Esophagus squamous epithelium (tissue), 4 donors: ENCODE results near the gene USP11.

Source experiments
- POLR2A ChIP-seq, 4 donors: fragments of 450-650 bp; IDR thresholded peaks; one replicate each; pipeline ENCODE4 v1.6.1; 2017; ENCODE audit warnings: antibody characterized with exemption in 4 of 4, mild to moderate bottlenecking in 4 of 4, moderate library complexity in 3 of 4
- TF ChIP-seq, protein P1 (sequence below), 6 experiments: fragments of 450-650 bp in 4 of 6; fragments of 200-600 bp in 2 of 6; sonication (generic) in 2 of 6; IDR thresholded peaks; one replicate each; pipeline ENCODE4 v1.5.1; 2016 to 2019; ENCODE audit warnings: antibody characterized with exemption in 6 of 6, mild to moderate bottlenecking in 4 of 6, moderate library complexity in 4 of 6

GRCh38 chrX:47209508-47210238 lies 23.1 kb upstream of the USP11 start:
- TF ChIP-seq, protein P1, sequence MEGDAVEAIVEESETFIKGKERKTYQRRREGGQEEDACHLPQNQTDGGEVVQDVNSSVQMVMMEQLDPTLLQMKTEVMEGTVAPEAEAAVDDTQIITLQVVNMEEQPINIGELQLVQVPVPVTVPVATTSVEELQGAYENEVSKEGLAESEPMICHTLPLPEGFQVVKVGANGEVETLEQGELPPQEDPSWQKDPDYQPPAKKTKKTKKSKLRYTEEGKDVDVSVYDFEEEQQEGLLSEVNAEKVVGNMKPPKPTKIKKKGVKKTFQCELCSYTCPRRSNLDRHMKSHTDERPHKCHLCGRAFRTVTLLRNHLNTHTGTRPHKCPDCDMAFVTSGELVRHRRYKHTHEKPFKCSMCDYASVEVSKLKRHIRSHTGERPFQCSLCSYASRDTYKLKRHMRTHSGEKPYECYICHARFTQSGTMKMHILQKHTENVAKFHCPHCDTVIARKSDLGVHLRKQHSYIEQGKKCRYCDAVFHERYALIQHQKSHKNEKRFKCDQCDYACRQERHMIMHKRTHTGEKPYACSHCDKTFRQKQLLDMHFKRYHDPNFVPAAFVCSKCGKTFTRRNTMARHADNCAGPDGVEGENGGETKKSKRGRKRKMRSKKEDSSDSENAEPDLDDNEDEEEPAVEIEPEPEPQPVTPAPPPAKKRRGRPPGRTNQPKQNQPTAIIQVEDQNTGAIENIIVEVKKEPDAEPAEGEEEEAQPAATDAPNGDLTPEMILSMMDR (IDR thresholded peaks at IDR 0.05) = no peak
- no peak for TF ChIP-seq POLR2A (IDR thresholded peaks at IDR 0.05)
